GM18498 (cell line): ENCODE results near the gene GLIPR1L1.

ENCODE experiments used
- ATAC-seq: cut with Tn5 transposase; IDR thresholded peaks from one replicate; pipeline ENCODE4 v1.9.1; 2021; ENCODE audit warnings: mild to moderate bottlenecking, moderate library complexity; ENCODE audit not compliant: unreplicated experiment

The GLIPR1L1 gene, protein sequence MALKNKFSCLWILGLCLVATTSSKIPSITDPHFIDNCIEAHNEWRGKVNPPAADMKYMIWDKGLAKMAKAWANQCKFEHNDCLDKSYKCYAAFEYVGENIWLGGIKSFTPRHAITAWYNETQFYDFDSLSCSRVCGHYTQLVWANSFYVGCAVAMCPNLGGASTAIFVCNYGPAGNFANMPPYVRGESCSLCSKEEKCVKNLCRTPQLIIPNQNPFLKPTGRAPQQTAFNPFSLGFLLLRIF

DNA sequence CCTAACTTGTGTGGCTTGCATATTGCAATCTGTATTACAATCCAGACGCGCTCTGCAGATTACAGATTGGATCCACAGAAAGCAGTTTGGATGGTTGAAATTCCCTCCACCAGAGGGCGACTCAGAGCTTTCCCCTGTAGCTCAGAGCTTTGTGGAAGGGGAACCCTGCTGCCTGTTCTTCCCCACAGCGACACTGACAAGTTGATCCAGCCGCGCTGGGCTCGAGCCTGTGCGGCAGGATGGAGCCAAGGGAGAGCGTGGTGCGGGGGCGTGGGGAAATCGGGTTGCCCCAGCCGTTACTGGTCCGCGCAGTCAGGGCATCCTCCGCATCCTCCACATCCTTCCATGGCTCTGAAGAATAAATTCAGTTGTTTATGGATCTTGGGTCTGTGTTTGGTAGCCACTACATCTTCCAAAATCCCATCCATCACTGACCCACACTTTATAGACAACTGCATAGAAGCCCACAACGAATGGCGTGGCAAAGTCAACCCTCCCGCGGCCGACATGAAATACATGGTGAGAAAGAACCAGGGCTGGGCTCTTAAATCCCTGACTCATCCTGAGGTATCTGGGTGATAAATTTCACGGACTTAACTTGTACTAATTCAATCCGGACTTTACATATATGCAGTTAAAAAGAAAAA, at the start of gene GLIPR1L1:
Gene GLIPR1L1 (plus strand): TSS at position 287 of the 647 bp plus-strand sequence. CDS start 59 bp downstream, at position 346.
- peak; percentile 67 for ATAC-seq

DNA sequence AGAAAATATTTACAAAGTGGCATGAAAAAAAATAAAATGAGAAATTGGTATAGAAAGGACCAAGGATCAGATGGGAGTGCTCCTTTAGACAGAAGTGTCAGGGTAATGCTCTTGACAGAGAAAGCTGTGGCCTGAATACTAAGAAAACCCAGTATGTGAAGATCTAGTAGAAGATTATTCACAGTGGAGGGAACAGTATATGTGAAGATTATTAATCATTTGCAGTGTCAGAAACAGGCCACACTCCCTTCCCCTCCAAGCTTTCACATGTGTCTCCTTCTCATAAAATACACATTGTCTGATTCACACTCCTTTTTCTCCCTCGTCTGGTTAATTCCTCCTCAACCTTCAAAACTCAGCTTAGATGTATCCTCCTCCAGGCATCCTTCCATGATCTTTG, 45.6 kb upstream of the GLIPR1L1 start:
- no peak for ATAC-seq

DNA sequence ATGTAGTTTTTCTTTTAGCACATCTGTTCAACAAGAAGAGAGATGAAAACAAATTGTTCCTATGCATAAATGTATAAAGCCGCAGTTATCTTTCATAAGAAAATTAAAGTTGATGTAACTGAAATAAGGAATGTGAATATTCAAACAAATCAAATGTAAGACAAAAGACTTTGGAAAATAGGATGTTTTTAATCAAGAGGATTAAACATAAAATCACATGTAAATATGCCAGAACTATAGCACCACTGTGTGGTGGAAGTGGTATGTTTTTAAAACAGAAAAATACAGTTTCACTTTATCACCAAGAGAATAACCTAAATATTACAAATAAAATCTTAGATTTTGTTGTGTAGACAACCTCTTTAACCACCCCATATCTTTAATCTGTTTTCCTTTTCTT, 44.7 kb upstream of the GLIPR1L1 start:
- ATAC-seq: no peak

- no peak for ATAC-seq
These were observed 43.5 kb upstream of the GLIPR1L1 start for GRCh38 chr12:75291014-75291413.

DNA sequence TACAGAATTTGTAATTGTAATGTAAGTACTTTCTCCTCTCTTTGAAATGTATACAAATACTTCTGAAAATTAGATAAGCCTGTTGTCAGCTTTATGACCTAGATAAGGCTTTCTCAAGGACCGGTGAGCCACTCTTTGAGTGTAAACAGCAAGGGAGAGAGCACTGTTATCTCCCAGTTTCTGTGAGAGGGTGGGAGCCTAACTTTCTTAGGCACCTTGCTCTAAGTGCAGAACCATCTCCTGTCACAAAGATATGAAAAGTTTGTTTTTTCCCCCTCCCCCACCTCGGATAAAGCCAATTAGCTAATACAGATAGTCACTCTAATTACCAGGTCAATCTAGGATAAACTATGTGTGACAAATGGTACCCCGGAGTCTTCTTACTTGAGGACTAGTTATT, 40.1 kb upstream of the GLIPR1L1 start:
- ATAC-seq: no peak

DNA sequence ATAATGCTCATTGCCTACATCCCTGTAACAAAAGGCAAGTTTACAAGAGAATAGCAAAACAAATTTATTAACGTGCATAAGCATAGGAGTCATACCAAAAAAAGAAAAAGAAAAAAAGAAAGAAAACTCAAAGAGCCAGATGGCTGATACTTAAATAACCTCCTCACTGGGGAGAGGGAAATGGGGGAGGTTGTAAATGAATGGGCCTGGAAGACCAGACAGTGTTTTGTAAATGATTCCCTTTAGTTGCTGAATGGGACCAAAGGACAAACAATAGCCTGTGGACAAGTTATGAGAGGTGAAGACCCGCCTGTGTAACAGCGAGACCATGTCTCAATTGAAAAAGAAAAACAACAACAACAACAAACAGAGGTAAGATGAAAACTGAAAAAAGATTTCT, 39.7 kb upstream of the GLIPR1L1 start:
- no peak for ATAC-seq

- ATAC-seq: no peak
These were observed 32.2 kb upstream of the GLIPR1L1 start for GRCh38 chr12:75302225-75302624.

GRCh38 chr12:75302781-75303180, 31.7 kb upstream of the GLIPR1L1 start:
- no peak for ATAC-seq

GRCh38 chr12:75305412-75306332, 28.8 kb upstream of the GLIPR1L1 start:
- ATAC-seq: no peak

- ATAC-seq: no peak
These were observed 26.2 kb upstream of the GLIPR1L1 start for GRCh38 chr12:75308279-75308678.

- ATAC-seq: no peak
These were observed 23.1 kb upstream of the GLIPR1L1 start for GRCh38 chr12:75311369-75311768.

DNA sequence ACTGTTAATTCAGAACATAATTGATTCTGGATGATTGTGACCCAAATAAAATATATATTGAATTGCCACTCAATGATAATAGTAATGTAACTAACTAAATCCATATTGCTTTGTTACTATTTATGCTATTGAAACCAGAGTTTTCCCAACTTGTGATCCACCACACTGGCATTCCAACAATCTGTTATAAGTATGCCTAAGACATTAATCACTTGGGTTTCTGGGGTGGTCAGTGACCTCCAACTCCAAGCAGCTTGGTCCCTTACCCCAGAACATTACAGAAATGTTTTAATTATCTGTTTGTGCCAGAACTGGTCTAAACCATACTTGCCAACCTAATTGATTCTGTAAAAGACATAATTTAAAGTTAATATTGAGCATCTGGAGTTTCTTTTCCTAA, 19.0 kb upstream of the GLIPR1L1 start:
- ATAC-seq: no peak

- ATAC-seq: no peak
These were observed 16.7 kb upstream of the GLIPR1L1 start for GRCh38 chr12:75317784-75318183.

- ATAC-seq: no peak
These were observed 12.0 kb upstream of the GLIPR1L1 start for GRCh38 chr12:75322464-75322863.

DNA sequence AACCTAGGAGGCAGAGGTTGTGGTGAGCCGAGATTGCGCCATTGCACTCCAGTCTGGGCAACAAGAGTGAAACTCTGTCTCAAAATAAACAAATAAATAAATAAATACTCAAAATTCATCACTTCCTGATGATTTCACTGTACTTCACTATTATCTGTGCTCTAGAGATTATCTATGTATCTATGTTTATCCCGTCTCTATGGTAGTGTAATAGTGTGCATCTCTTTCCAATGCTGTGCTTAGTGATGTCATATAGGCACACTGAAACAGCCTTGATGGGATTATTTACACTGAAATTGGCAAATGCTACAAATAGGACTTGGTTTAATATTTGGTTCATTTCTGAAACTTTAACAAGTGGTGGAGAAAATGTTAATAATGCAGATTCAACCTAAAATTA, 10.8 kb upstream of the GLIPR1L1 start:
- ATAC-seq: no peak

GRCh38 chr12:75327642-75328041, 6.8 kb upstream of the GLIPR1L1 start:
- ATAC-seq: no peak

- ATAC-seq: peak; percentile 89
These were observed 4.3 kb upstream of the GLIPR1L1 start, which contains the start of gene CAPS2 for GRCh38 chr12:75329918-75330826. CAPS2 (minus strand) TSS chr12:75330324; CDS start chr12:75326498, 3,826 bp downstream.

DNA sequence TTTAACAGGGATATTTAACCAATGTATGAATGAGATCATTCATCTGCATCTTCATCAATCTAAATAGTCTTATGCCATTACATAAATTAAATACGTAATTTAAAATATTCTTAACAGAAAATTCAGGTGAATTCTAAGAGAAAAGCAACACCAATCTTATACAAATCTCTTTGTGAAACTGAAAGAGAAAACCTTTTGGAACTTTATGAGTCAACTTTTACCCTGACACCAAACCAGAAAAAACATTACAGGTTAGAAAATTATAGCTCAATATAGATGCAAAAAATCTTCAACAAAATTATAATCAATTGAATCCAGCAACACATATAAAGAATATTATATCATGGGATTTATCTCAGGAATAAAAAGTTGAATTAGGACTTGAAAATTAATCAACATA, 3.4 kb downstream of the GLIPR1L1 start:
- peak; percentile 57 for ATAC-seq

DNA sequence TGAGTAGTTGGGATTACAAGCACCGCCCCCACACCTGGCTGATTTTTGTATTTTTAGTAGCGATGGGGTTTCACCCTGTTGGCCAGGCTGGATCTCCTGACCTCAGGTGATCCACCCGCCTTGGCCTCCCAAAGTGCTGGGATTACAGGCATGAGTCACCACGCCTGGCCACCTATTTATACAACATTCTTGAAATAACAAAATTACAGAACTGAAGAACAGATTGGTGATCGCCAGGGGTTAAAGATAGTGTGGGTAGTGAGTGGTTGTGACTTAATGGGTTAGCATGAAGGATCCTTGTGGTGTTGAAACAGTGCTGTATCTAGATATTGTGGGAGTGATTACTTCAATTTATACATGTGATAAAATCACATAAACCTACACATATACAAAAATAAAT, 7.4 kb downstream of the GLIPR1L1 start:
- ATAC-seq: no peak

DNA sequence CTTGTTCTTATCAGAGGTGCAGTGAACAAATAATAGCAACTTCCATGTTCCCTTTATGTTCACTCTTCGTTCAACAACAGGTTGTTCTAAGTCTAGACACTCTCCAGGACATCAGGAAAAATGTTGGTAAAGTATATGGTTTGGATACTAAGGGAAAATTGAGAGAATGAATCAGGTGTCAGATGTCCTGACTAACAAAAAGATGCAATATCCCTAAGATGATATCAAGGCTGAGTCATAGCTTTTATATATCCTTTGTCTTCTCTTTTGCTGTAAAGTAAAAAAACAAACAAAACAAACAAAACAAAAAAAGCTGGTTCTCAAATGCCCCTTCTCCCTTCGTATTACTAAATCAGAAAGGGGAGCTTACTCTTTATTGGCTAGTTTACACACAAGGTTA, 11.1 kb downstream of the GLIPR1L1 start:
- ATAC-seq: no peak
